HepG2 (cell line): ENCODE data around the gene TTYH1. TPM values are rescaled to one million over a fixed set of nuclear protein-coding genes. Genes with fewer than 3 reads are reported as not detected.
A peak's percentile ranks its signal among the peaks of the same experiment; 100 is the strongest.

ENCODE experiments used
- AGO2 ChIP-seq: fragments of 200-400 bp; formaldehyde crosslinking; optimal IDR thresholded peaks from 2 replicates; pipeline ENCODE3; 2017; ENCODE audit warnings: mild to moderate bottlenecking, low read depth, low read length, moderate library complexity
- RAD51 ChIP-seq: fragments of 450-650 bp; IDR thresholded peaks from 2 replicates; pipeline ENCODE4 v1.6.1; 2016; ENCODE audit warnings: borderline replicate concordance
- ZFYVE20 ChIP-seq: sonication (generic); formaldehyde crosslinking; IDR thresholded peaks from 2 replicates; pipeline ENCODE4 v1.8.0; 2023; ENCODE audit warnings: low read depth, mild to moderate bottlenecking, moderate library complexity, missing genetic modification reagents, borderline replicate concordance
- polyA plus RNA-seq, 8 experiments: library from polyadenylated mRNA; depleted of rRNA in 3 of 8; stranded (reverse) in 7 of 8; unstranded in 1 of 8; fragments of >200 nt; fragmentation: Illumina TruSeq in 4 of 8; extraction: Trizol in 4 of 8; gene quantifications; 2 replicates each; pipeline versions ENCODE4 v1.2.1 to v1.2.3, GENCODE V29; 2011 to 2016; ENCODE audit warnings: low read depth in 4 of 8, missing spikeins in 1 of 8, mixed read lengths in 1 of 8; ENCODE audit not compliant: insufficient read depth in 1 of 8
- total RNA-seq, 5 experiments: library from RNA; depleted of rRNA; stranded (reverse); fragments of >200 nt; fragmentation: Illumina TruSeq; extraction: Trizol; gene quantifications; 2 replicates each; pipeline ENCODE4 v1.2.3, GENCODE V29; 2016; ENCODE audit warnings: low read depth in 1 of 5
- TF ChIP-seq, protein P1 (sequence below): sonication (generic); formaldehyde crosslinking; IDR thresholded peaks from 2 replicates; pipeline ENCODE4 v1.4.0; 2020; ENCODE audit warnings: missing genetic modification reagents, borderline replicate concordance
- TF ChIP-seq, protein P2 (sequence below): sonication (generic); formaldehyde crosslinking; IDR thresholded peaks from 2 replicates; pipeline ENCODE4 v1.9.0; 2021; ENCODE audit warnings: missing genetic modification reagents, borderline replicate concordance
- TF ChIP-seq, protein P3 (sequence below): sonication (generic); formaldehyde crosslinking; IDR thresholded peaks from 2 replicates; pipeline ENCODE4 v1.8.0; 2022; ENCODE audit warnings: missing genetic modification reagents, mild to moderate bottlenecking, moderate library complexity, borderline replicate concordance

The TTYH1 gene
- total and polyA plus RNA-seq, 2 of the 13 experiments (the other 11 are each of a cell fraction or from before 2014, with no cell fraction given): 6.9 to 19.9 TPM

DNA sequence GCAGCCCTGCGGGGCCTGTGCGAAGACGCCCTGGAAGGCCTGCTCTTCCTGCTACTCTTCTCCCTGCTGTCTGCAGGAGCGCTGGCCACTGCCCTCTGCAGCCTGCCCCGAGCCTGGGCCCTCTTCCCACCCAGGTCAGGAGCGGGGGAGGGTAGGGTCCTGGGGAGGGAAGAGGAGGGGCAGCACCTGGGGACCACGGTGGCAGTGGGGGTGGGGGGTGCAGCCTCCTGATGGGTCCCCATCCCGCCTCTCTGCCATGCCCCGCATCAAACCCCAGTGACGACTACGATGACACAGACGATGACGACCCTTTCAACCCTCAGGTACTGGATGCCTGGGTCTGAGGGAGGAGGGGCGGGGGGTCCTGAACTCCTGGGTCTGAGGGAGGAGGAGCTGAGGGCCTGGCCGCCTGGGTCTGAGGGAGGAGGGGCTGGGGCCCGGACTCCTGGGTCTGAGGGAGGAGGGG lies 20.3 kb downstream of the TTYH1 start (continued):
- TF ChIP-seq, protein P1, sequence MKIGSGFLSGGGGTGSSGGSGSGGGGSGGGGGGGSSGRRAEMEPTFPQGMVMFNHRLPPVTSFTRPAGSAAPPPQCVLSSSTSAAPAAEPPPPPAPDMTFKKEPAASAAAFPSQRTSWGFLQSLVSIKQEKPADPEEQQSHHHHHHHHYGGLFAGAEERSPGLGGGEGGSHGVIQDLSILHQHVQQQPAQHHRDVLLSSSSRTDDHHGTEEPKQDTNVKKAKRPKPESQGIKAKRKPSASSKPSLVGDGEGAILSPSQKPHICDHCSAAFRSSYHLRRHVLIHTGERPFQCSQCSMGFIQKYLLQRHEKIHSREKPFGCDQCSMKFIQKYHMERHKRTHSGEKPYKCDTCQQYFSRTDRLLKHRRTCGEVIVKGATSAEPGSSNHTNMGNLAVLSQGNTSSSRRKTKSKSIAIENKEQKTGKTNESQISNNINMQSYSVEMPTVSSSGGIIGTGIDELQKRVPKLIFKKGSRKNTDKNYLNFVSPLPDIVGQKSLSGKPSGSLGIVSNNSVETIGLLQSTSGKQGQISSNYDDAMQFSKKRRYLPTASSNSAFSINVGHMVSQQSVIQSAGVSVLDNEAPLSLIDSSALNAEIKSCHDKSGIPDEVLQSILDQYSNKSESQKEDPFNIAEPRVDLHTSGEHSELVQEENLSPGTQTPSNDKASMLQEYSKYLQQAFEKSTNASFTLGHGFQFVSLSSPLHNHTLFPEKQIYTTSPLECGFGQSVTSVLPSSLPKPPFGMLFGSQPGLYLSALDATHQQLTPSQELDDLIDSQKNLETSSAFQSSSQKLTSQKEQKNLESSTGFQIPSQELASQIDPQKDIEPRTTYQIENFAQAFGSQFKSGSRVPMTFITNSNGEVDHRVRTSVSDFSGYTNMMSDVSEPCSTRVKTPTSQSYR (CRISPR knock-in tag): peak; percentile 37; the same call in 1 of the 2 replicates
- TF ChIP-seq AGO2: peak; percentile 6
- TF ChIP-seq ZFYVE20 (CRISPR knock-in tag): no peak
- TF ChIP-seq, protein P2, sequence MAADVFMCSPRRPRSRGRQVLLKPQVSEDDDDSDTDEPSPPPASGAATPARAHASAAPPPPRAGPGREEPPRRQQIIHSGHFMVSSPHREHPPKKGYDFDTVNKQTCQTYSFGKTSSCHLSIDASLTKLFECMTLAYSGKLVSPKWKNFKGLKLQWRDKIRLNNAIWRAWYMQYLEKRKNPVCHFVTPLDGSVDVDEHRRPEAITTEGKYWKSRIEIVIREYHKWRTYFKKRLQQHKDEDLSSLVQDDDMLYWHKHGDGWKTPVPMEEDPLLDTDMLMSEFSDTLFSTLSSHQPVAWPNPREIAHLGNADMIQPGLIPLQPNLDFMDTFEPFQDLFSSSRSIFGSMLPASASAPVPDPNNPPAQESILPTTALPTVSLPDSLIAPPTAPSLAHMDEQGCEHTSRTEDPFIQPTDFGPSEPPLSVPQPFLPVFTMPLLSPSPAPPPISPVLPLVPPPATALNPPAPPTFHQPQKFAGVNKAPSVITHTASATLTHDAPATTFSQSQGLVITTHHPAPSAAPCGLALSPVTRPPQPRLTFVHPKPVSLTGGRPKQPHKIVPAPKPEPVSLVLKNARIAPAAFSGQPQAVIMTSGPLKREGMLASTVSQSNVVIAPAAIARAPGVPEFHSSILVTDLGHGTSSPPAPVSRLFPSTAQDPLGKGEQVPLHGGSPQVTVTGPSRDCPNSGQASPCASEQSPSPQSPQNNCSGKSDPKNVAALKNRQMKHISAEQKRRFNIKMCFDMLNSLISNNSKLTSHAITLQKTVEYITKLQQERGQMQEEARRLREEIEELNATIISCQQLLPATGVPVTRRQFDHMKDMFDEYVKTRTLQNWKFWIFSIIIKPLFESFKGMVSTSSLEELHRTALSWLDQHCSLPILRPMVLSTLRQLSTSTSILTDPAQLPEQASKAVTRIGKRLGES (CRISPR knock-in tag): no peak
- TF ChIP-seq, protein P3, sequence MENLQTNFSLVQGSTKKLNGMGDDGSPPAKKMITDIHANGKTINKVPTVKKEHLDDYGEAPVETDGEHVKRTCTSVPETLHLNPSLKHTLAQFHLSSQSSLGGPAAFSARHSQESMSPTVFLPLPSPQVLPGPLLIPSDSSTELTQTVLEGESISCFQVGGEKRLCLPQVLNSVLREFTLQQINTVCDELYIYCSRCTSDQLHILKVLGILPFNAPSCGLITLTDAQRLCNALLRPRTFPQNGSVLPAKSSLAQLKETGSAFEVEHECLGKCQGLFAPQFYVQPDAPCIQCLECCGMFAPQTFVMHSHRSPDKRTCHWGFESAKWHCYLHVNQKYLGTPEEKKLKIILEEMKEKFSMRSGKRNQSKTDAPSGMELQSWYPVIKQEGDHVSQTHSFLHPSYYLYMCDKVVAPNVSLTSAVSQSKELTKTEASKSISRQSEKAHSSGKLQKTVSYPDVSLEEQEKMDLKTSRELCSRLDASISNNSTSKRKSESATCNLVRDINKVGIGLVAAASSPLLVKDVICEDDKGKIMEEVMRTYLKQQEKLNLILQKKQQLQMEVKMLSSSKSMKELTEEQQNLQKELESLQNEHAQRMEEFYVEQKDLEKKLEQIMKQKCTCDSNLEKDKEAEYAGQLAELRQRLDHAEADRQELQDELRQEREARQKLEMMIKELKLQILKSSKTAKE (CRISPR knock-in tag): no peak
- TF ChIP-seq RAD51: no peak
